ENCODE results near the gene A3GALT2. TPM values are rescaled to one million over a fixed set of nuclear protein-coding genes. Genes with fewer than 3 reads are reported as not detected.

The A3GALT2 gene
- under 1 TPM in 2 of 4 donors, not detected in 2; 0.20 to 0.21 TPM for polyA plus RNA-seq (ENCODE audit: insufficient read length in 4 of 4)

GRCh38 chr1:33320619-33321165, at the start of gene A3GALT2:
Gene A3GALT2 (minus strand): TSS chr1:33321098. CDS start chr1:33321098, 0 bp downstream.
- no peak for DNase-seq (ENCODE audit: low read depth in 4 of 4, low spot score in 2 of 4)

GRCh38 chr1:33370301-33370700, 49.4 kb upstream of the A3GALT2 start:
- no peak for DNase-seq (ENCODE audit: low read depth in 4 of 4, low spot score in 2 of 4)

GRCh38 chr1:33369764-33370163, 48.9 kb upstream of the A3GALT2 start:
- DNase-seq (ENCODE audit: low read depth in 4 of 4, low spot score in 2 of 4): no peak

- DNase-seq (ENCODE audit: low read depth in 4 of 4, low spot score in 2 of 4): no peak
Measured at GRCh38 chr1:33369081-33369480, 48.2 kb upstream of the A3GALT2 start.

- DNase-seq (ENCODE audit: low read depth in 4 of 4, low spot score in 2 of 4): no peak
Measured at GRCh38 chr1:33368431-33368830, 47.5 kb upstream of the A3GALT2 start.

GRCh38 chr1:33367485-33368405, 46.8 kb upstream of the A3GALT2 start:
- peak in 1 of 4 donors; percentile 77 for DNase-seq (ENCODE audit: low read depth in 4 of 4, low spot score in 2 of 4)

- no peak for DNase-seq (ENCODE audit: low read depth in 4 of 4, low spot score in 2 of 4)
Measured at GRCh38 chr1:33366762-33367484, 46.0 kb upstream of the A3GALT2 start.

- DNase-seq (ENCODE audit: low read depth in 4 of 4, low spot score in 2 of 4): no peak
Measured at GRCh38 chr1:33365560-33365997, 44.7 kb upstream of the A3GALT2 start.

- no peak for DNase-seq (ENCODE audit: low read depth in 4 of 4, low spot score in 2 of 4)
Measured at GRCh38 chr1:33364565-33364918, 43.6 kb upstream of the A3GALT2 start.

- no peak for DNase-seq (ENCODE audit: low read depth in 4 of 4, low spot score in 2 of 4)
Measured at GRCh38 chr1:33363470-33363861, 42.6 kb upstream of the A3GALT2 start.

- no peak for DNase-seq (ENCODE audit: low read depth in 4 of 4, low spot score in 2 of 4)
Measured at GRCh38 chr1:33363021-33363420, 42.1 kb upstream of the A3GALT2 start.

GRCh38 chr1:33361532-33362235, 40.8 kb upstream of the A3GALT2 start:
- no peak for DNase-seq (ENCODE audit: low read depth in 4 of 4, low spot score in 2 of 4)

GRCh38 chr1:33360367-33360766, 39.5 kb upstream of the A3GALT2 start:
- DNase-seq (ENCODE audit: low read depth in 4 of 4, low spot score in 2 of 4): no peak

GRCh38 chr1:33359931-33360330, 39.0 kb upstream of the A3GALT2 start:
- DNase-seq (ENCODE audit: low read depth in 4 of 4, low spot score in 2 of 4): no peak

- no peak for DNase-seq (ENCODE audit: low read depth in 4 of 4, low spot score in 2 of 4)
Measured at GRCh38 chr1:33358795-33359503, 38.1 kb upstream of the A3GALT2 start.

- no peak for DNase-seq (ENCODE audit: low read depth in 4 of 4, low spot score in 2 of 4)
Measured at GRCh38 chr1:33358114-33358794, 37.4 kb upstream of the A3GALT2 start.

- DNase-seq (ENCODE audit: low read depth in 4 of 4, low spot score in 2 of 4): no peak
Measured at GRCh38 chr1:33357099-33357498, 36.2 kb upstream of the A3GALT2 start.

GRCh38 chr1:33354707-33355316, 33.9 kb upstream of the A3GALT2 start:
- DNase-seq (ENCODE audit: low read depth in 4 of 4, low spot score in 2 of 4): no peak

- no peak for DNase-seq (ENCODE audit: low read depth in 4 of 4, low spot score in 2 of 4)
Measured at GRCh38 chr1:33353531-33353930, 32.6 kb upstream of the A3GALT2 start.

Data from left renal cortex interstitium (tissue), 4 donors.